OCI-LY1 (cell line): ENCODE results near the gene TMCC2.
"Not testable (repeated sequence)": the region's sequence is repeated elsewhere in the genome, so short reads cannot be mapped to it uniquely, and the experiment has no call there.

Experiments
- H2AFZ ChIP-seq: fragments of 200-600 bp; sonication (generic), shearing (Covaris generic); 2 replicates; pipeline ENCODE4 v1.6.0; 2014; ENCODE audit warnings: antibody characterized with exemption, mild to moderate bottlenecking, low read length
- H3F3A ChIP-seq: fragments of 200-600 bp; sonication (generic), shearing (Covaris generic); 2 replicates; pipeline ENCODE4 v1.6.0; 2014; ENCODE audit warnings: mild to moderate bottlenecking, antibody characterized with exemption, low read length, moderate library complexity; ENCODE audit not compliant: insufficient read depth
- H3K27ac ChIP-seq: fragments of 200-600 bp; sonication (generic); 2 replicates; pipeline ENCODE4 v1.5.1; 2014; ENCODE audit warnings: low read length, mixed run types, mild to moderate bottlenecking, low read depth; ENCODE audit not compliant: poor library complexity, severe bottlenecking
- H3K27me3 ChIP-seq: fragments of 200-600 bp; sonication (generic); 2 replicates; pipeline ENCODE4 v1.6.0; 2014; ENCODE audit warnings: antibody characterized with exemption, mild to moderate bottlenecking, low read length, moderate library complexity; ENCODE audit not compliant: insufficient read depth
- H3K36me3 ChIP-seq: fragments of 200-600 bp; sonication (generic); 2 replicates; pipeline ENCODE4 v1.6.1; 2014; ENCODE audit warnings: mild to moderate bottlenecking, antibody characterized with exemption, low read length, moderate library complexity, mixed read lengths; ENCODE audit not compliant: insufficient read depth
- H3K4me1 ChIP-seq: fragments of 200-600 bp; sonication (generic); 2 replicates; pipeline ENCODE4 v1.5.1; 2014; ENCODE audit warnings: mild to moderate bottlenecking, low read length, moderate library complexity; ENCODE audit not compliant: insufficient read depth, severe bottlenecking
- H3K4me2 ChIP-seq: fragments of 200-600 bp; sonication (generic), shearing (Covaris generic); 2 replicates; pipeline ENCODE4 v1.6.1; 2014; ENCODE audit warnings: low read length
- H3K4me3 ChIP-seq: fragments of 200-600 bp; sonication (generic); 2 replicates; pipeline ENCODE4 v1.5.1; 2014; ENCODE audit warnings: low read length, low read depth, mild to moderate bottlenecking, mixed read lengths; ENCODE audit not compliant: poor library complexity, severe bottlenecking
- H3K79me2 ChIP-seq: fragments of 200-600 bp; shearing (Covaris generic); 2 replicates; pipeline ENCODE4 v1.6.1; 2016; ENCODE audit warnings: mixed run types, low read length, mixed read lengths; ENCODE audit not compliant: insufficient read depth
- H3K9ac ChIP-seq: fragments of 200-600 bp; sonication (generic), shearing (Covaris generic); 2 replicates; pipeline ENCODE4 v1.6.1; 2014; ENCODE audit warnings: mild to moderate bottlenecking, low read length, mixed read lengths
- H3K9me2 ChIP-seq: fragments of 200-600 bp; sonication (generic), shearing (Covaris generic); 2 replicates; pipeline ENCODE4 v1.6.1; 2014; ENCODE audit warnings: low read depth, mild to moderate bottlenecking, low read length, mixed read lengths
- H3K9me3 ChIP-seq: fragments of 200-600 bp; shearing (Covaris generic); 2 replicates; pipeline ENCODE4 v1.6.1; 2014; ENCODE audit warnings: low read length, mixed read lengths
- H4K20me1 ChIP-seq: fragments of 200-600 bp; sonication (generic), shearing (Covaris generic); 2 replicates; pipeline ENCODE4 v1.6.0; 2016; ENCODE audit warnings: mild to moderate bottlenecking, low read length; ENCODE audit not compliant: insufficient read depth
- CTCF ChIP-seq: fragments of 200-600 bp; sonication (generic), shearing (Covaris generic); IDR thresholded peaks from 2 replicates; pipeline ENCODE4 v1.5.1; 2017; ENCODE audit warnings: mild to moderate bottlenecking, antibody characterized with exemption, low read length, moderate library complexity, mixed read lengths
- EZH2 ChIP-seq: fragments of 200-600 bp; sonication (generic), shearing (Covaris generic); IDR thresholded peaks from 2 replicates; pipeline ENCODE4 v1.8.0; 2017; ENCODE audit warnings: borderline replicate concordance, mixed run types, mild to moderate bottlenecking, antibody characterized with exemption, low read length, moderate library complexity, mixed read lengths

TMCC2 gene

GRCh38 chr1:205279986-205280385 is 52.2 kb downstream of the TMCC2 start:
- Histone ChIP-seq H2AFZ (no peak overlapping the region), H3K27me3 (no peaks in the 10 kb centered on the region), H3K9ac (peak overlapping the region; percentile 27; the same call in 1 of the 2 replicates), H4K20me1 (no peaks in the 10 kb centered on the region), H3K9me3 (no peaks in the 10 kb centered on the region), H3F3A (no peaks in the 10 kb centered on the region), H3K4me2 (peak overlapping the region; percentile 8; the same call in 1 of the 2 replicates), H3K4me3 (no peak overlapping the region), H3K9me2 (no peaks in the 10 kb centered on the region), H3K79me2 (no peaks in the 10 kb centered on the region), H3K27ac (peak overlapping the region; percentile 88), H3K4me1 (peaks cover 66% of the 10 kb centered on the region), H3K36me3 (no peaks in the 10 kb centered on the region)
- TF ChIP-seq EZH2 (no peak), CTCF (no peak)

GRCh38 chr1:205280666-205281395 is 53.1 kb downstream of the TMCC2 start:
- H3K79me2 ChIP-seq, H3F3A ChIP-seq, H3K27me3 ChIP-seq, H3K4me3 ChIP-seq, H3K36me3 ChIP-seq, H3K9me3 ChIP-seq, H2AFZ ChIP-seq, H3K9me2 ChIP-seq, H4K20me1 ChIP-seq: not testable (repeated sequence)
- Histone ChIP-seq H3K9ac (peak overlapping the region; percentile 27; the same call in 1 of the 2 replicates), H3K4me1 (peaks cover 66% of the 10 kb centered on the region), H3K27ac (peak overlapping the region; percentile 88), H3K4me2 (peak overlapping the region; percentile 8; the same call in 1 of the 2 replicates)

- H4K20me1 ChIP-seq: no peaks in the 10 kb centered on the region
These were observed 55.8 kb downstream of the TMCC2 start for GRCh38 chr1:205283270-205284147.

More at GRCh38 chr1:205283270-205284147, 55.8 kb downstream of the TMCC2 start:
- Histone ChIP-seq H3K9me2 (no peaks in the 10 kb centered on the region), H3K4me2 (peak overlapping the region; percentile 88), H3K36me3 (no peaks in the 10 kb centered on the region), H3K9ac (peak overlapping the region; percentile 92), H2AFZ (no peak overlapping the region), H3K79me2 (no peaks in the 10 kb centered on the region), H3K27ac (peak overlapping the region; percentile 100), H3K9me3 (no peaks in the 10 kb centered on the region), H3K4me3 (peak overlapping the region; percentile 62), H3K4me1 (peaks cover 77% of the 10 kb centered on the region), H3K27me3 (no peaks in the 10 kb centered on the region), H3F3A (peaks cover 10% of the 10 kb centered on the region)
- no peak for TF ChIP-seq EZH2
- TF ChIP-seq CTCF: no peak
